Astrocyte (in vitro differentiated cells and primary cell): ENCODE results near the gene HOXD9.

Experiments
- EZH2 ChIP-seq: IDR thresholded peaks from 2 replicates; pipeline ENCODE4 v1.6.1; 2012; ENCODE audit warnings: mild to moderate bottlenecking, low read length, inconsistent platforms; ENCODE audit not compliant: insufficient read depth
- TF ChIP-seq, protein P1 (sequence below): IDR thresholded peaks from 2 replicates; pipeline ENCODE4 v1.5.1; 2011; ENCODE audit warnings: low read depth, mild to moderate bottlenecking, inconsistent platforms, low read length, moderate library complexity; ENCODE audit not compliant: insufficient read depth

DNA sequence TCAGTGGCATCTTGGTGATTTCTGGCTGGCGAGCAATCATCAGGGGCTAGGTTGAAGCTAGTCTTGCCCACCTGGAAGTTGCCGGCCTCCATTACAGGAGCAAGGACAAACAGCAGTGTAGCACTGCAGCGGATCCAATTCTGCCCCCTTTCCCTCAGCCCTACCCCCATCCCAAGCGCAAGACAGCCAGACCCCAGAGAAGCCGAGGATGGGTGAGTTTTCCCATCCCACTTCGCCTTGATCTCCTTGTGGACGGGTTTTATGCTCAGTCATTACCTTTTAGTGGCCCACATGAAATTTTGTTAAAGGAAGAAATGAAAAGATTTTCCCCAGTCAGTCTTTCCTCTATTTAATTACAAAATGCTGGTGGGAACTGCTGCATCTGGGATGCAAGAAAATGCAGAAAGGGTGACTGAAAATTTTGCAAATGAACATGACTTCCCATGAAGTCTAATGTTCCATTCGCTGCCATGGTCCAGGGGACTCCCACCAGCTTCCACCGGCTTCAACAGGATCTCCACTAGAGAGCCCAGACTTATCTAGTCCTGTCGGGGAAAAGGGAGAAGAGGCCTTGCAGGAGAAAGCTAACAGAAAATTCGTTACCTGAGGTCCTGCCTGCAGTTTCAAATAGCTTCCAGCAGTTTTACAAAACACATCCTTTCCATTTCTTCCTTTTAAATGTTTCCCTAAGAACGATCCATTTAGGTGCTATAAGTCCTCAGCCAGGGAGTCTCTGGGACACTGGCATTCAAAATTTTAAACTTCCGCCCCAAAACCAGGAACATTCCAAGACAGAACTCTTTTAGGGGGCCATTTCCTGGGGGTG, 1.9 kb upstream of the HOXD9 start:
- peak; percentile 38 for TF ChIP-seq EZH2
- TF ChIP-seq, protein P1, sequence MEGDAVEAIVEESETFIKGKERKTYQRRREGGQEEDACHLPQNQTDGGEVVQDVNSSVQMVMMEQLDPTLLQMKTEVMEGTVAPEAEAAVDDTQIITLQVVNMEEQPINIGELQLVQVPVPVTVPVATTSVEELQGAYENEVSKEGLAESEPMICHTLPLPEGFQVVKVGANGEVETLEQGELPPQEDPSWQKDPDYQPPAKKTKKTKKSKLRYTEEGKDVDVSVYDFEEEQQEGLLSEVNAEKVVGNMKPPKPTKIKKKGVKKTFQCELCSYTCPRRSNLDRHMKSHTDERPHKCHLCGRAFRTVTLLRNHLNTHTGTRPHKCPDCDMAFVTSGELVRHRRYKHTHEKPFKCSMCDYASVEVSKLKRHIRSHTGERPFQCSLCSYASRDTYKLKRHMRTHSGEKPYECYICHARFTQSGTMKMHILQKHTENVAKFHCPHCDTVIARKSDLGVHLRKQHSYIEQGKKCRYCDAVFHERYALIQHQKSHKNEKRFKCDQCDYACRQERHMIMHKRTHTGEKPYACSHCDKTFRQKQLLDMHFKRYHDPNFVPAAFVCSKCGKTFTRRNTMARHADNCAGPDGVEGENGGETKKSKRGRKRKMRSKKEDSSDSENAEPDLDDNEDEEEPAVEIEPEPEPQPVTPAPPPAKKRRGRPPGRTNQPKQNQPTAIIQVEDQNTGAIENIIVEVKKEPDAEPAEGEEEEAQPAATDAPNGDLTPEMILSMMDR, result no peak
